AG04450 (cell line): Measurements from ENCODE around the gene PRSS21. TPM values are rescaled to one million over a fixed set of nuclear protein-coding genes. Genes with fewer than 3 reads are reported as not detected.

Source experiments
- CTCF ChIA-PET: fragments of 300-600, 350-600 bp; formaldehyde crosslinking; extraction: SDS; loops from one replicate; lab custom pipeline; 2022; ENCODE audit warnings: antibody characterized with exemption, inconsistent platforms; lab: Charles Lee
- POLR2A ChIA-PET: fragments of 350-600 bp; formaldehyde crosslinking; extraction: SDS; loops from one replicate; lab custom pipeline; 2021; ENCODE audit warnings: antibody characterized with exemption, inconsistent platforms; lab: Yijun Ruan, JAX
- DNase-seq: peaks from one replicate; pipeline ENCODE4 v3.0.0-alpha.2; 2011; ENCODE audit warnings: low read depth, low spot score
- H3K27ac ChIP-seq: one replicate; pipeline ENCODE4 v1.5.1; 2012; ENCODE audit warnings: low read depth, low read length, control low read depth
- H3K27me3 ChIP-seq: one replicate; pipeline ENCODE4 v1.6.0; 2012; ENCODE audit warnings: low read length; ENCODE audit not compliant: control insufficient read depth, insufficient read depth
- H3K4me3 ChIP-seq: 2 replicates; pipeline ENCODE4 v1.5.1; 2011; ENCODE audit warnings: mild to moderate bottlenecking, low read depth, low read length, control low read depth
- H3K9me3 ChIP-seq: 2 replicates; pipeline ENCODE4 v1.5.1; 2012; ENCODE audit warnings: low read length; ENCODE audit not compliant: control insufficient read depth, insufficient read depth
- CTCF ChIP-seq: IDR thresholded peaks from 2 replicates; pipeline ENCODE4 v1.5.1; 2011; ENCODE audit warnings: low read depth, low read length, control low read depth, inconsistent platforms
- polyA plus RNA-seq: library from polyadenylated mRNA; depleted of rRNA; stranded (reverse); fragments of >200 nt; gene quantifications from 2 replicates; pipeline ENCODE4 v1.2.3, GENCODE V29; 2011

Gene PRSS21
- polyA plus RNA-seq, 1 experiment: 0.17 TPM

GRCh38 chr16:2828876-2829430 is 11.9 kb downstream of the PRSS21 start:
- TF ChIP-seq CTCF: no peak
- Histone ChIP-seq H3K27me3 (peaks cover 21% of the 10 kb centered on the region), H3K9me3 (no peaks in the 10 kb centered on the region; the same call in 1 of the 2 replicates), H3K4me3 (no peak overlapping the region), H3K27ac (no peak overlapping the region)
- CTCF ChIA-PET: no interaction called here
- no peak for DNase-seq
- POLR2A ChIA-PET: no interaction called here

GRCh38 chr16:2829501-2830354 is 12.7 kb downstream of the PRSS21 start, which contains the start of gene ZG16B:
Gene ZG16B, plus strand, starts transcription at chr16:2830303. Its CDS starts 139 bp downstream, at chr16:2830442.
- H3K9me3 ChIP-seq: no peaks in the 10 kb centered on the region; the same call in 1 of the 2 replicates
- H3K4me3 ChIP-seq: no peak within 1 kb of the TSS
- no peak for TF ChIP-seq CTCF
- peaks cover 18% of the 10 kb centered on the region for H3K27me3 ChIP-seq
- ChIA-PET CTCF (interaction anchor here (0.7 kb wide), 1 partner anchor 98 kb away, joined by 3 read pairs; no protein-coding TSS in a partner anchor), POLR2A (no interaction called here)
- H3K27ac ChIP-seq: peak within 1 kb of the TSS; percentile 11
- no peak for DNase-seq

- POLR2A ChIA-PET: no interaction called here
These were observed 13.3 kb downstream of the PRSS21 start for GRCh38 chr16:2830355-2830695.

GRCh38 chr16:2831203-2831602 is 14.2 kb downstream of the PRSS21 start:
- Histone ChIP-seq H3K9me3 (no peaks in the 10 kb centered on the region; the same call in 1 of the 2 replicates), H3K27ac (no peak overlapping the region), H3K27me3 (peaks cover 18% of the 10 kb centered on the region), H3K4me3 (no peak overlapping the region)
- POLR2A ChIA-PET: interaction anchor here (0.6 kb wide), 1 partner anchor 14 kb away, joined by 3 read pairs; the partner anchor contains the start of gene PRSS21
- no peak for DNase-seq
- CTCF ChIA-PET: interaction anchor here (0.8 to 1.6 kb wide), 2 partner anchors 37 to 96 kb away, joined by 3 to 6 read pairs; no protein-coding TSS in a partner anchor
- no peak for TF ChIP-seq CTCF

More at GRCh38 chr16:2830355-2830695, 13.3 kb downstream of the PRSS21 start:
- H3K27me3 ChIP-seq: peaks cover 18% of the 10 kb centered on the region
- TF ChIP-seq CTCF: no peak
- DNase-seq: no peak
- CTCF ChIA-PET: interaction anchor here (1.6 kb wide), 1 partner anchor 38 kb away, joined by 6 read pairs; no protein-coding TSS in a partner anchor
- no peak overlapping the region for H3K4me3 ChIP-seq
- no peak overlapping the region for H3K27ac ChIP-seq
- no peaks in the 10 kb centered on the region; the same call in 1 of the 2 replicates for H3K9me3 ChIP-seq

- no peak for TF ChIP-seq CTCF
- no peak for DNase-seq
- ChIA-PET CTCF (no interaction called here), POLR2A (no interaction called here)
- Histone ChIP-seq H3K9me3 (no peaks in the 10 kb centered on the region; the same call in 1 of the 2 replicates), H3K27me3 (peaks cover 14% of the 10 kb centered on the region), H3K4me3 (no peak overlapping the region), H3K27ac (no peak overlapping the region)
These were observed 16.7 kb downstream of the PRSS21 start for GRCh38 chr16:2833776-2834175.
